Transverse colon (tissue), 4 donors: ENCODE results near the gene SF3B3.

Experiments
- CTCF ChIP-seq, 5 experiments: fragments of 200-600 bp in 3 of 5; fragments of 450-650 bp in 2 of 5; sonication (generic) in 3 of 5; IDR thresholded peaks; 1 replicate in 2 of 5; 2 replicates in 3 of 5; pipeline ENCODE4 v1.5.1; 2016 to 2017; ENCODE audit warnings: antibody characterized with exemption in 5 of 5, inconsistent platforms in 3 of 5, mild to moderate bottlenecking in 2 of 5, moderate library complexity in 1 of 5
- EP300 ChIP-seq: sonication (generic); formaldehyde crosslinking; IDR thresholded peaks from one replicate; pipeline ENCODE4 v1.6.1; 2017; ENCODE audit warnings: antibody characterized with exemption, low read depth
- POLR2A ChIP-seq: fragments of 450-650 bp; IDR thresholded peaks from one replicate; pipeline ENCODE4 v1.6.1; 2016; ENCODE audit warnings: antibody characterized with exemption, mild to moderate bottlenecking, moderate library complexity
- POLR2AphosphoS5 ChIP-seq, 3 donors: sonication (generic); formaldehyde crosslinking; IDR thresholded peaks; one replicate each; pipeline ENCODE4 v1.6.1; 2016; ENCODE audit warnings: antibody characterized with exemption in 3 of 3

GRCh38 chr16:70579648-70580630 is 56.3 kb downstream of the SF3B3 start:
- TF ChIP-seq POLR2A (no peak), CTCF (IDR thresholded peaks at IDR 0.05) (no peak), POLR2AphosphoS5 (IDR thresholded peaks at IDR 0.05) (no peak), EP300 (no peak)
